K562 (cell line): ENCODE measurements around the gene CLCN6. TPM values are rescaled to one million over a fixed set of nuclear protein-coding genes. Genes with fewer than 3 reads are reported as not detected.

Source experiments
- CREB3L1 ChIP-seq: fragments of 450-650 bp; IDR thresholded peaks from 2 replicates; pipeline ENCODE4 v1.6.1; 2014; ENCODE audit warnings: low read depth, mild to moderate bottlenecking, moderate library complexity, borderline replicate concordance
- REST ChIP-seq, 2 experiments: fragments of 450-650 bp; formaldehyde crosslinking in 1 of 2; IDR thresholded peaks; 2 replicates each; pipeline versions ENCODE4 v1.4.0 to v1.6.1; 2014 to 2020; ENCODE audit warnings: mild to moderate bottlenecking in 2 of 2, borderline replicate concordance in 1 of 2, low read depth in 1 of 2
- SLC30A9 ChIP-seq: fragments of 250-450 bp; sonication (Bioruptor Pico); IDR thresholded peaks from 2 replicates; pipeline ENCODE4 v1.8.0; 2022; ENCODE audit warnings: mild to moderate bottlenecking, moderate library complexity
- TOE1 ChIP-seq, 2 experiments: fragments of 450-650 bp in 1 of 2; sonication (generic) in 1 of 2; formaldehyde crosslinking in 1 of 2; IDR thresholded peaks; 2 replicates each; pipeline versions ENCODE4 v1.7.1 to v1.8.0; 2016 to 2022; ENCODE audit warnings: borderline replicate concordance in 2 of 2, mild to moderate bottlenecking in 2 of 2, antibody characterized with exemption in 1 of 2, inconsistent platforms in 1 of 2, low read depth in 1 of 2, missing genetic modification reagents in 1 of 2, moderate library complexity in 1 of 2
- ZNF318 ChIP-seq, 2 experiments: fragments of 450-650 bp; IDR thresholded peaks; 2 replicates each; pipeline ENCODE4 v1.6.1; 2016; ENCODE audit warnings: mild to moderate bottlenecking in 2 of 2, borderline replicate concordance in 1 of 2, low read depth in 1 of 2, moderate library complexity in 1 of 2
- ZNF644 ChIP-seq: fragments of 200-800 bp; sonication (Bioruptor generic); IDR thresholded peaks from 2 replicates; pipeline ENCODE4 v1.6.1; 2016; ENCODE audit warnings: low read depth, missing genetic modification characterization, missing compliant biosample characterization
- polyA plus RNA-seq, 8 experiments: library from polyadenylated mRNA; depleted of rRNA in 4 of 8; stranded (reverse) in 5 of 8; unstranded in 3 of 8; fragments of >200 nt; fragmentation: Nextera tagmentation in 2 of 8; fragmentation: Illumina TruSeq in 1 of 8; extraction: Ambion mirVana in 2 of 8; extraction: Trizol in 1 of 8; gene quantifications; 2 replicates each; pipeline versions ENCODE4 v1.2.1 to v1.2.3, GENCODE V29; 2011 to 2014; ENCODE audit warnings: inconsistent platforms in 1 of 8, missing spikeins in 1 of 8
- total RNA-seq, 7 experiments: library from RNA; depleted of rRNA in 6 of 7; stranded (reverse); fragments of >200 nt in 6 of 7; fragmentation: Illumina TruSeq in 2 of 7; extraction: Trizol in 2 of 7; gene quantifications; 2 replicates each; pipeline versions ENCODE4 v1.2.1 to v1.2.3, GENCODE V29; 2011 to 2021; ENCODE audit warnings: low replicate concordance in 1 of 7

CLCN6 gene
- total and polyA plus RNA-seq, 9 of the 15 experiments (the other 6 are each of a cell fraction or from before 2014, with no cell fraction given): 2.0 to 21.8 (median 13.6) TPM

GRCh38 chr1:11796036-11796828 is 9.8 kb upstream of the CLCN6 start (continued):
- no peak for TF ChIP-seq REST (IDR thresholded peaks at IDR 0.05; ENCODE audit: borderline replicate concordance)
- peak; percentile 46; the same call in 1 of the 2 replicates for TF ChIP-seq REST (CRISPR knock-in tag; IDR thresholded peaks at IDR 0.05; ENCODE audit: low read depth)
- TF ChIP-seq CREB3L1: peak; percentile 42; the same call in 1 of the 2 replicates
- peak; percentile 71; the same call in 1 of the 2 replicates for TF ChIP-seq ZNF644
- no peak for TF ChIP-seq TOE1 (IDR thresholded peaks at IDR 0.05; ENCODE audit: borderline replicate concordance)
- TF ChIP-seq TOE1 (CRISPR knock-in tag; IDR thresholded peaks at IDR 0.05; ENCODE audit: borderline replicate concordance, low read depth): 0 out of 2 replicates have a peak, but pooled peaks have one; percentile 15
- TF ChIP-seq SLC30A9 (CRISPR knock-in tag): no peak
- no peak for TF ChIP-seq ZNF318 (IDR thresholded peaks at IDR 0.05; ENCODE audit: borderline replicate concordance in 1 of 2, low read depth in 1 of 2)
